Umbilical cord (tissue), 2 donors: ENCODE data around the gene MYO7B. TPM values are rescaled to one million over a fixed set of nuclear protein-coding genes. Genes with fewer than 3 reads are reported as not detected.

Experiments used
- DNase-seq: peaks from one replicate; pipeline ENCODE4 v3.0.0-alpha.2; 2015; ENCODE audit warnings: low spot score
- total RNA-seq: library from RNA; depleted of rRNA; stranded (reverse); fragments of >200 nt; gene quantifications from one replicate; pipeline ENCODE4 v1.2.3, GENCODE V29; 2014; ENCODE audit warnings: low replicate concordance; ENCODE audit not compliant: insufficient read depth

The MYO7B gene
- total RNA-seq, 1 donor from 2014 or later: not detected

DNA sequence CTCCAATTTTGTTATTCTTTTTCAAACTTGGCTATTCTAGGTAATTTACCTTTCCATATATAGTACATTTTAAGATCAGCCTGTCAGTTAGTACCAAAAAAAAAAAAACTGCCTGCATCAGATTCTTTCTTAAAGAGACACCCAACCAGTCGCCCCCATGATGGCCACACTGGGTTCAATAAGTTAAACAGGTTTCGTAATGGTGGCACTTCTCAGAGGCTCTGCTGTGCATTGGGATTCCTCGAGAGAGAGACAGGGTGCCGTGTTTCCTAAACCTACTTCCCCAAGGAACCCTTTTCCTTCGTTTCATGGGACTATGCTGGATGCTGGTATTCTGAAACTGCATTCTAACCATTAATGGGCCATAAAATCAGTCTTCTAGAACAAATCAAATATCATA is 37.4 kb downstream of the MYO7B start:
- no peak for DNase-seq

DNA sequence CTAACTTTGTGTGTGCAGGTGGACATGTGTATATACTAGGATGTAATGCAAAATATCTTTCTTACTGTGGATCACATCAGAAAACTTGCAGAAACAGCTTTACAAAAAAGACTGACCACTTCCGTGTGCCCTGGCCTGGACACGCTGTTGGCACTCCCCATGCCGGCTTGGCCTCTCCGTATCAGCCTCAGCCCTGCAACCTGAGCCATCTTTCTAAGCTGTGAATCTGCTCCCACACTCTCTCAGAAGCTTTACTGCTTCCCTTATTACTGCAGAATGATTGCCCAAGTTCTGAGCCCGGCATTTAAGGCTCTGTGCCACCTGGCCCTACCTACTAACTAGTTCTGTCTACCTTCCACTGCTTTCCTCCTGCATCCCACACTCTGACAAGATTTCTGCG is 37.8 kb downstream of the MYO7B start:
- DNase-seq: no peak

DNA sequence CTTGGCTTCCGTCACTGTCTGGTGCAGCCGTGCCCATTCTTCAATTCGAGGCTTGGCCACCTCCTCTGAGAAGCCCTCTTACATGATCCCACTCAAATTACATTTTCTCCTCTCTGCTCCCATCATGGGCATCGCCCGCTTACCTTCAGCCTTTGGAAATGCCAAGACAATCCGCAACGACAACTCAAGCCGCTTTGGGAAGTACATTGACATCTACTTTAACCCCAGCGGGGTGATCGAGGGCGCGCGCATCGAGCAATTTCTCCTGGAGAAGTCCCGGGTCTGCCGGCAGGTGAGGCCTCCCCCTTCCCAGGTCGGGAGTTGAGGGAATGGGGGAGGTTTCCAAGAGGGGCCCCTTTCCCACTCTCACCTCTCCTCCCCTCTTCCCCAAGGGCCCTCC is 38.3 kb downstream of the MYO7B start:
- DNase-seq: no peak

DNA sequence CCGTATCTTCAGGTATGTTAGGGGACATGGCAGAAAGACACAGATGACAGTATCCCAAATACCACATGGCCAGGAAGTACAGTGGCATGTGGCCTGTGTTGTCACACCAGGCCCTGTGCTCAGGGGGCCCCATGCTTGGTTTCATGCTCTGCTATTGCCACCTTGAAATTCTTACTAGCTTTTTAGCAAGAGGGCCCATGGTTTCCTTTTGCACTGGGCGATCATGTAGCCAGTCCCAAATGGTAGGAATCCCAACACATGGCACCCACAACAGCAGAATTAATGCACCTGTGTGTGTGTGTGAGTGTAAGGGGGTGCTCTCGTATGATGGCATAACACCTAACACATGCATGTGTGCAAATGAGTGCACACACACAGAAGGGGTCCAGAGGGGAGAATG is 39.2 kb downstream of the MYO7B start:
- DNase-seq: no peak

DNA sequence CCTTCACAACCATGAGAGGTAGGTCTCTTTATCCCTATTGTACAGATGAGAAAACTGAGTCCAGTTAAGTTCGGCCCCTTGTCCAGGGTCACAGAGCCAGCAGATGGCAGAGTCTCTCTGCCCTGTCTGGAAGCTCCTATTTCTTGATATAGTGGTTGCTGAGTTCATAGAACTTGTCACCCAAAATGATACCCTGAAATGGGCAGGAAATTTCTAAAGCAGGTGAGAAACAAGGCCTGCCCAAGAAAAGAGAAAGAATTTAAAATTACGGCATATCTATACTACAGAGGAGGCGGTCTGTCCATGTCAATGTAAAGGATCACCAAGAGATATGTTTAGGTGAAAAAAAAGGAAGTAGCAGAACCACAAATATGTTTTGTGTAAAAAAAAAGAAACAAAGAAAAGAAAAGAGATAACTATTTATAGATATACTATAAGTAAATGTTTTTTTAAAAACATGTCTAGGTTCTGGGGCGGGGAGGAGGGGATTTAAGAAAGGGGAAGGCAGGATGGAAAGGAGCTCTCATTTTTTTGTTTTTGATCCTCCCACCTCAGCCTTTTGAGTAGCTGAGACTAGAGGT is 39.8 kb downstream of the MYO7B start:
- no peak for DNase-seq

DNA sequence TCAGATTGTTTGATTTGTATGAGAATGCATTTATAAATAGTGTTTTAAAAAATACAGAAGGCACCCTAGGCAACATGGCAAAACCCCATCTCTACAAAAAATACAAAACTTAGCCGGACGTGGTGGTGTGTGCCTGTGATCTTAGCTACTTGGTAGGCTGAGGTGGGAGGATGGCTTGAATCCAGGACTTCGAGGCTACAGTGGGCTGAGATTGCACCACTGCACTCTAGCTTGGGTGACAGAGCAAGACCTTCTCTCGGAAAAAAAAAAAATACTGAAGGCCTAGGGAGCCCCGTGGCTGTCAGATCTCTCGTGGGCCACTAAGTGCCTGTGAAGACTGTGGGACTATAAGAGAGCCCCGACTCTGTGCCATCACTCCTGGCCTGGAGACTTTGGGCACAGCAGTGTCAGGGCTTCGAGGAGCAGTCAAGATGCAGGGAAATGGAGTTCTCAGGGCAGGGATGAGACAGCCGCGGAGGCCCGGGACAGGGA is 40.5 kb downstream of the MYO7B start:
- no peak for DNase-seq

DNA sequence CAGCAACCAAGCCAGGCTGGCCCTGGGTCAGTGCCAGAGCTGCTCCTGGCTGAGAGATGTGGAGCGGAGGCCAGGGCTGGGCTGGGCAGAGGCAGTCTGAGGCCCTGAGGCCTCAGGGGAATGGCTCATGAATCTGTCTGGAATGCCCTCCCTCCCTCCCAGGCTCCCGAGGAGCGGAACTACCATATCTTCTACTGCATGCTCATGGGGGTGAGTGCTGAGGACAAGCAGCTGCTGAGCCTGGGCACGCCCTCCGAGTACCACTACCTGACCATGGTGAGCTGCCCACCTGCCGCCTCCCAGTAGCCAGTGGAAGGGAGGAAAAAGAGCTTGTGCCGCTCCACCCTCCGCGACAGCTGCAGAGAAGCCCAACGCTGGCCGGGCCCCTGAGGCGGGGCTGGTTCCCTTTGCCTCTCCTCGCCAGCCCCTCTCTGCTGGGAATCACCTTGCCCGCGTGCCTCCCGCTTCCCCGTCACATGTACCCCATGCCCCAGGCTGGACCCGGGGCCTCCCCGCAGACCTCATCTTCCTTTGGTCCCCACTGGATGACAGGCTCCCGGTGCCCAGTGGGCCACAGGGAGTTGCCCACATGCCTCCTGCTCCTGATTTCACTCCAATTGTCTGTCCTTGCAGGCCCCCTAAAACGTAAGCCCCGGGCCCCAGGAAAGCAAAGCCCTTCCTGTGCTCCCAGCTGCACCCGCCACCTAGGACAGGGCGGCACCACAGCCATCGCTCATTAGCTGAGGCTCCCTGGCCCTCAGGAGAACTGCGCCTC is 41.1 kb downstream of the MYO7B start:
- peak; percentile 86 for DNase-seq

DNA sequence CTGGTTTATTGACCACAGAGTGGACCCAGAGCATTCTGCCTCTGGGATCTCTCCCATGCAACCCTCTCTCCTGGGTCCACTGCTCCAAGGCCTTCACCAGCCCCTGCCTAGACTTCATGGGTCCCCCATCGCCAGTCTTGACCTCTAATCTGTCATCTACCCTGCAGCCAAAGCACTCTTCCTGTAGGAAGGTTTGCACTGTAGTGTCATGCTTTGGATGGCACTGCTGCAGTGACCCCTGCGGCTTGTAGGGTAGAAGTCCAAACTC is 41.7 kb downstream of the MYO7B start:
- no peak for DNase-seq

DNA sequence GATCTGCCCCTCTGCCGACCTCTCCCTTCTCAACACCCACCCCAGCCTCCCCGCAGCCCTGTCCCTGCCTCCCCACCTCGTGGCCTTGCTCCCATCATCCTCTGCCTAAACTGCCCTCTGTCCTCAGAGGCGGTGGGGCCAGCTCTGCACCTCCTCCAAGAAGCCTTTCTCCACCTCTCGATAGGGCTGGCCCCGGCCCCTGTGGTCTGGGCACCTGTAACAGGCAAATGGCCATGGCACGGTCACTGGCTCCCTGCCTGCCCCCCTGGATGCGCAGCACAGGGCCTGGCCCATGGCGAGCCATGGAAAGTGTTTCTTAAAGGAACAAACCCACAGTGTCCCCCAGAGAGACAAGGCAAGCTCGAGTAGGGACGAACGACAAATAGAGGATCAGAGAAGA is 42.0 kb downstream of the MYO7B start:
- DNase-seq: no peak

DNA sequence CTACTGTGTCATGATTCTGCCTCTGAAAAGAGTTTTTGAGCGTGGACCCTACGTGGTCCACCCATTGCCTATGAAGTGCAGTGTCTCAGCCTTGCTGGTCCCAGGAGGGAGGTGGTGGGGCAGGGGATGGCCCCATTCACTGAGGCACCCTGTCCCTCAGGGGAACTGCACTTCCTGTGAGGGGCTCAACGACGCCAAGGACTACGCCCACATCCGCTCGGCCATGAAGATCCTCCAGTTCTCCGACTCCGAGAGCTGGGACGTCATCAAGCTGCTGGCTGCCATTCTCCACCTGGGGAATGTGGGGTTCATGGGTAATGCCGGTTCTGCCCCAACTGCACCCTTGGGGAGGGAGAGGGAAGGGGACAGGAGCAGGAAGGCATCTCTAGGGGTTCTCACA is 42.5 kb downstream of the MYO7B start:
- no peak for DNase-seq

DNA sequence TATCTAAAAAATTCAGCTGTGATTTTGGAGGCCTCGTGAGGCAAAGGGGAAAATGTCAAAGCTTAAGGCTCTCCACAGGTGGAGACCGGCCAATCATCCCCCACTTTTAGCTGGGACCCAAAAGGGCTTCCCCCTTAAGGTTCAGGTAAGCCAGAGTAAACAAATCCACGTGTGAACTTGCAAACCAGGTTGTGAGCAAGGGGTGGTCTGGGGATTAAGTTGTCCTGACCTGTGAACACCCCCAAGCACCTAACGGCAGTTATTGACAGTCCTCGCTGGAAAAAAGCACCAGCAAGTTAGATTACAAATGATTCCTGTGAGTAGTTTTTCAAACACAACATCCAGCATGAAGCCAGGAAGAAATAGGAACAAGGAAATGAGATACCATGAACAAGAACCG is 42.9 kb downstream of the MYO7B start:
- DNase-seq: no peak

DNA sequence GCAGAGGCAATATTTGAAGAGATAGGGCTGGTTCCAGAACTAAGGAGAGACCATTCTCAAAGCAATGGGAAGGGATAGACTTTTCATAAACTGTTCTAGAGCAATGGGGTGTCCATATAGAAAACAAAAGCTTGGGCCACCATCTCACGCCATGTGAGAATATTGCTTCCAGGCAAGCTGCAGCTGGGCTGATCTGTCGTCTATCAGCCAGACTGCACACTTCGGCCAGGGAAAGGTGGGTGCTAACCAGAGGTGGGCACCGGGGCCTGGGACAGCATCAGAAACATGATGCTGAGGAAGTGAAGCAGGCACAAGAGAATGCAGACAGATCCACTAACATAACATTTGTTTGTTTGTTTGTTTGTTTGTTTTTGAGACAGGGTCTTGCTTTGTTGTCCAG is 43.7 kb downstream of the MYO7B start:
- no peak for DNase-seq

DNA sequence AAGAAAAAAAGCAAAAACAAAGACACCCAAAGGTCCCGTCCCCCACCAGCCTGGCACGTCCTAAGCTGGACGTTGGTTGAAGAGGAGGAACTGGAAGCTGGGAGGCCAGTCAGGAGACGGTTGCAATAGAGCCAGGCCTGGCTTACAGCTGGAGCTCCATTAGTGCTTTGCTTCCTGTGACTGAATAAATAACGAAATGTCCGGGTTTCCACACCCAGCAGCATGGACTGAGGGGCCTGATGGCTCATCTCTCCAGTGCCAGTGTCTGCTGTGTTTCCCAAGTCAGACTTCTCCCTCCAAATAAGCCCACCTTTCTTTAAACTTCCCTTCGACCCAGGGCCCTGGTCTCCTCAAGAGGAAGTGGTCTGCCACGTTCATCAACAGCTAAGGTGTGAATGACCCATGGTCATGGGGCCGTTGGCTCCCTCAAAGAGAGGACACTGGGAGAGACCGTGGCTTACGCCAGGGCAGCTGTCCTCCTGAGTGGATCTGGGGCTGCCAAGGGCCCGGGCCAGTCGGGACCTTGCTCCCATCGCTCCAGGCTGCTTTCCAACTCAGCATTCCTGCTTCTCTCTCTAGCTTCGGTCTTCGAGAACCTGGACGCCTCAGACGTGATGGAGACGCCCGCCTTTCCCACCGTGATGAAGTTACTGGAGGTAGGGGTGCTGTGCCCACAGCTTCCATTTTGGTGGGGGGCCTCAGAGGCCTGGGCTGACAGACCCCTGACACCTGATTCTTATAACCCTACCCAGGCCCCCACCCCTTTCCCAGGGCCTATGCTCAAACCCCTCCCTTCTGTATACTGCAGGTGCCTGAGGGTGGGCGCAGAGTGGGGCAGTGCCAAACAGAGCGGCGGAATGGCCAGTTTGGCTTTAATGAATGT is 44.9 kb downstream of the MYO7B start:
- DNase-seq: no peak

DNA sequence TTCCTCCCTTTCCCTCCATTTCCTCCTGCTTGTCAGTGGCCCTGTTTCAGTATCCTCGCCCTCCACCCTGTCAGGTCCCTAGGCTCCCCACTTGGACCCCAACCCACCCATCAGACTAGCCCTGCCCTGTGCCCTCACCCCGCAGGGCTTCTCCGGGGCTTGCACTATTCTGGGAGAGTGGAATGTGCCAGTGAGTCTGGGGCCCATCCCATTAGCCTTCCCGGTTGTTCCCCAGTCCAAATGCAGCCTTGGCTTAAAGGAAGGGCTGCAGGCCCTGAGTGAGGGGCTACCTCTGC is 45.5 kb downstream of the MYO7B start:
- DNase-seq: no peak

DNA sequence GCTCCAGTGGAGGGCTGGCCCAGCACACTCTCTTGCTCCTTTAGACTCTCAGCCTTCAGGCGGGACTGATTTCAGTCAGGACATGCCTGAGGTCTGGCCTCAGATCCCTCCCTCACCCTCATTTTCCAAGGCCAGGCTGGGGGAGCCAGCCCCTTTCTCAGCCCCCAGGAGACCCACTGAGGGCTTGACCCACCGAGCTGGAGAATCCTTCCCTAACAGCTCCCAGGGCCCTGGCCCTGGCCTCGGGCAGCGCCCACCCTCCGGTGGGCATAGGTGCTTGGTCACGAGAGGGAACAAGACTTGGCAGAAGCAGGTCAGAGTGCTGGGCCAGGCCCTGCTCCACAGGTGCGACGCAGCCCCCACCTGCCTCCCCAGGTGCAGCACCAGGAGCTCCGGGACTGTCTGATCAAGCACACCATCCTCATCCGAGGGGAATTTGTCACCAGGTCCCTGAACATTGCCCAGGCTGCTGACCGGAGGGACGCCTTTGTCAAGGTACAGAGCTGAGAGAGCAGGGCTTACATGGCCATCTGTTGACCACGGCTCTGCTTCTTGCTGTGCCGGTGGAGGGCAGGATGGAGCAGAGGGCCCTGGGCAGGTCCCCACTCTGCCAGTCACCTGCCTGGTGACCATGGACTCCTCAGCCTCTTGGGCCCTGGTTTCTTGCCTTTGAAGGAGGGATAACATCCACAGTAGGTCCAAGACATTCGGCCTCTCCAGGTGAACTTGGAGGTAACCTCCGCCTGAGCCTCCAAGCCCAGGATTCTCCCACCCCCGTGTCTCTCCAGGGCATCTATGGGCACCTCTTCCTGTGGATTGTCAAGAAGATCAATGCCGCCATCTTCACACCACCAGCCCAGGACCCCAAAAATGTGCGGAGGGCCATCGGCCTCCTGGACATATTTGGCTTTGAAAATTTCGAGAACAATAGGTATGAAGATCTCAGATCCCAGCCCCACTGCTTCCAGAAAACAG is 46.3 kb downstream of the MYO7B start:
- no peak for DNase-seq

DNA sequence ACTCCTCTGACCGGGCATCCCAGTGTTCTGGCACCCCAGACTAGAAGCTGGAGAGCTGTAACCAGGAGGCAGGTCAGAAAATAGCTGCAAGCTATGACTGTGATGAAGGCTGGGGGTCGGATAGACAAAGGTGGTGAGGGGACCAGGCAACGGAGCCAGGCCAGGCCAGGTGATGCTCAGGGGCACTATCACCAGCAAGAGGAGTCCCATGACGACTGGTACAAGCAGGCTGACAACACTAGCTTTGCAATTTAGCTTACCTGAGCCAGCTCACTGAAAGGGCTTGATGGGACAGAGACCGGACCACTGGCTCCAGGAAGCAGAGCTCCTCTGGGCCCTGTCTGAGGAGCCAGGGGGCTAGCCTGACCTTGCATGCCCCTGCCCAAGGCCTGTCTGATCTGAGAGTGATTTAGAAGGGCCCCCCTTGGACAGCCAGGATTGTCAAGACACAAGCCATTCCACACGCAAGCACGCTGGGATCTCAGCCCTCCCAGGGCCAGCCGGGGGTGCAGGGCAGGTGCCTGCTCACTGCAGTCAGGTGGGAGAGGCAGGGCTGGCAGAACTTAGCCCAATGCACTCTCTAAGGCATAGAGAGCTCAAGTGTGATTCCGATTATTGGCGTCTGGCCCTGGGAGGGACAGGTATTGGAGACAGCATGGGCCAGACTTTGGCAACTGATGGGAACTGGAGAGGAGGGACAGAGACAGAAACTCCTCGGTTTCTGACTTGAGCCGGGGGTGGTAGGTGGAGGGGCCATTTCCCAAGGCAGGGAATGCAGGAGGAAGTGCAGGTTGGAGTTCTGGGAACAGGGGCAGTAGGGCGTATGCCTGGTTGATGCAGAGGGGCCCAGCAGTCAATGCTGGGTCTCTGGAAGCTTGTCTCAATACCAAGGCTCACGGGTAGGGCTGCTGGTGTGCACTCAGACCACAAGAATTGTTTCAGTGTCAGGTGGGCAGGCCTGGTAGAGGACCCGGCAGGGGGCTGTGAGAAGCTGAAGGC is 47.7 kb downstream of the MYO7B start:
- DNase-seq: no peak

DNA sequence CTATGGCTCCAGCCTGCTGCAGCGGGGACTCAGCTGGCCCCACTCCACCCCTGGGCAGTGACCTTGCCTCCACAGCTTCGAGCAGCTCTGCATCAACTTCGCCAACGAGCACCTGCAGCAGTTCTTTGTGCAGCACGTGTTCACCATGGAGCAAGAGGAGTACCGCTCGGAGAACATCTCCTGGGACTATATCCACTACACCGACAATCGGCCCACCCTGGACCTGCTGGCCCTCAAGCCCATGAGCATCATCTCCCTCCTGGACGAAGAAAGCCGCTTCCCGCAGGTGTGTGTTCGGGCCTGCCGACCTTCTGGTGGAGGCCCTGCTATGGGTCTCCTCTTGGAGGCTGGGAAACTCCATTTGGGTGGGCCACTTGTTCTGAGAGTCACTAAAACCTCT is 48.6 kb downstream of the MYO7B start:
- no peak for DNase-seq

DNA sequence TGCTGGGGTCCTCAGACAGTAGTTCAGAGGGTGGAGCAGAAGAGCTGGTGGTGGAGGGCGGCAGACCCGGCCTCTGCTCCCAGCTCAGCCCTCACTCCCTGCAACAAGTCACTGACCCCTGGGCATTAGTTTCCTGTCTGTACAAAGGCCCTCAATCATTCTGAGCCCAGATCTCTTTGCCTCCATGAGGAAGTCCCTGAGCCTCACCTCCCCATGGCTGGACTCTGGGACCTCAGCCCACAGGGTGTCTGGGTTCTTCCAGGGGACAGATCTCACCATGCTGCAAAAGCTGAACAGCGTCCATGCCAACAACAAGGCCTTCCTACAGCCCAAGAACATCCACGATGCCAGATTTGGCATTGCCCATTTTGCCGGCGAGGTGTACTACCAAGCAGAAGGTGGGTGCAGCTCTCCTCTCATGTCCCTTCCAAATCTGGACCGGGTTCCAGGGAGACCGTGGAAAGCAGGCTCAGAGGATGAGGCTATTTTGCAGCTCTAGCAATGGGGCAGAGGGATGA is 49.1 kb downstream of the MYO7B start:
- DNase-seq: no peak

DNA sequence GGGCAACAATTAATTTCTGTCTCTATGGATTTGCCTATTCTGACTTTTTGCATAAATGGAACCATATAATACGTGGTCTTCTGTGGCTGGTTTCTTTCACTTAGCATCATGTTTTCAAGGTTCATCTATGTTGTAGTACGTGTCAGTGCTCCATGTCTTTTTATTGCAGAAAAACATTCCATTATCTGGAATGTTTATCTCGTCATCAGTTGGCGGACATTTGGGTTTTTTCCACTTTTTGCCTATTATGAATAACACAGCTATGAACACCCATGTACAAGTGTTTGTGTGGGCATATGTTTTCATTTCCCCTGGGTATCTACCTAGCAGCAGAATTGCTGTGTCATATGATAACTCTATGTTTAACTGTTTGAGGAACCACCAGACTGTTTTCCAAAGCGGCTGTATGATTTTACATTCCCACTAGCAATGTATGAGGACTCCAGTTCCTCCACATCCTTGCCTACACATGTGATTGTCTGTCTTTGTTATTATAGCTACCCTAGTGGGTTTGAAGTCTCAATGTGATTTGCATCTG is 49.9 kb downstream of the MYO7B start:
- no peak for DNase-seq

DNA sequence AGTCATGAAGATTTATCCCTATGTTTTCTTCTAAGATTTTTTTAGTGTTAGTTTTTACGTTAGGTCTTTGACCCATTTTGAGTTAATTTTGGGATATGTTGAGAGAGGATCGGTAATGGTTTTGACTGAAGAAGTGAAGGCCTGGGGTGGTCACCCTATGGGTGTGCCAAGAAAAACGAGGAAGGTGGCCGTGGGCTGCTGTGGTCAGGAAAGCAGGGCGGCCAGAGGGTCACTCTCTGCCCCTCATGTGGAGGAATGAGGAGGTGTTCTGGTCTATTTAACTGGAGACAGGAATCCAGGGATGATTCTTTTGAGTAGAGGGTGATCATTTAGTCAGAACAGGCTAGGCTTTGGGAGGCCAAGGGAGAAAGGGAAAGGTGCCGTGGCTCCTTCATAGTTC is 50.7 kb downstream of the MYO7B start:
- no peak for DNase-seq
